IPS DF 6.9 (cell line): ENCODE measurements around the gene NUP54.

Experiments used
- DNase-seq: peaks from one replicate; pipeline ENCODE4 v3.0.0-alpha.2; 2013; ENCODE audit warnings: low read depth, low spot score
- H3K27ac ChIP-seq: one replicate; pipeline ENCODE4 v1.5.1; 2013; ENCODE audit warnings: low read length, control low read depth
- H3K27me3 ChIP-seq: 2 replicates; pipeline ENCODE4 v1.6.1; 2013; ENCODE audit warnings: mild to moderate bottlenecking, low read length; ENCODE audit not compliant: control insufficient read depth, insufficient read depth
- H3K36me3 ChIP-seq: 2 replicates; pipeline ENCODE4 v1.6.1; 2013; ENCODE audit warnings: low read length; ENCODE audit not compliant: control insufficient read depth, insufficient read depth
- H3K4me1 ChIP-seq: 2 replicates; pipeline ENCODE4 v1.6.1; 2013; ENCODE audit warnings: low read length; ENCODE audit not compliant: control insufficient read depth, insufficient read depth
- H3K4me3 ChIP-seq: 2 replicates; pipeline ENCODE4 v1.5.1; 2013; ENCODE audit warnings: mild to moderate bottlenecking, low read length
- H3K9me3 ChIP-seq: 2 replicates; pipeline ENCODE4 v1.6.1; 2013; ENCODE audit warnings: low read length, inconsistent platforms; ENCODE audit not compliant: control insufficient read depth, insufficient read depth
- WGBS: extraction: QIAGEN DNeasy Blood & Tissue Kit; methylation state at CpG from one replicate; pipeline ENCODE4 v1.1.7; 2013; ENCODE audit warnings: mixed read lengths, missing lambda C conversion rate; ENCODE audit not compliant: insufficient read length, insufficient coverage; 5-methylcytosine and 5-hydroxymethylcytosine counted together

The NUP54 gene

GRCh38 chr4:76074468-76074867 is 73.7 kb downstream of the NUP54 start, which contains the start of gene ART3:
Gene ART3, plus strand, starts transcription at chr4:76074709. Its CDS starts 1,181 bp downstream, at chr4:76075890.
- Histone ChIP-seq H3K27me3 (no peaks in the 10 kb centered on the region), H3K4me3 (no peak within 1 kb of the TSS), H3K9me3 (no peaks in the 10 kb centered on the region), H3K27ac (no peak within 1 kb of the TSS), H3K36me3 (no peaks in the 10 kb centered on the region), H3K4me1 (peaks cover 1% of the 10 kb centered on the region; the same call in 1 of the 2 replicates)
- no CpG with 5 or more reads among the region's 1 CpG for WGBS
- no peak for DNase-seq

DNA sequence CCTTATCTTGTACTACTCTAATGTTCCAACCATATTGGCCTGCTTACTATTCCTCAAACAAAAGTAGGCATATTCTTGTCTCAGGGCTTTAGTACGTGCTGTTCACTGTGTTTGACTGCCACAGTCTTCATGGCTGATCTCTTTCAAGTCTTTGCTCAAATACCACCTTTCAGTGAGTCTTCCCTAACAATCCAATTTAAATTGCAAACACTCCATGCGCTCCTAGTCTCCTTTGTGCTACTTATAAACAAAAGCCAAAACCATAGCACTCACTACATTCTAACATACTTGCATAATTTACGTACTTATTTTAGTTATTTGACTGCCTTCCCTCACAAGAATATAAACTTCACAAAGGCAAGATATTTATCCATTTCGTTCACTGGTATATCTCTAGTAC is 75.4 kb downstream of the NUP54 start:
- Histone ChIP-seq H3K4me3 (no peak overlapping the region), H3K36me3 (no peaks in the 10 kb centered on the region), H3K4me1 (peaks cover 1% of the 10 kb centered on the region; the same call in 1 of the 2 replicates)

GRCh38 chr4:76067652-76068286 is 80.4 kb downstream of the NUP54 start:
- DNase-seq, result no peak
- no peaks in the 10 kb centered on the region for H3K27me3 ChIP-seq
- no peak overlapping the region for H3K27ac ChIP-seq
- no peaks in the 10 kb centered on the region for H3K9me3 ChIP-seq
- H3K4me3 ChIP-seq, result no peak overlapping the region
- no CpG with 5 or more reads among the region's 2 CpGs for WGBS
- H3K4me1 ChIP-seq, result no peaks in the 10 kb centered on the region; the same call in 1 of the 2 replicates
- H3K36me3 ChIP-seq, result no peaks in the 10 kb centered on the region

More for the DNA sequence above, 75.4 kb downstream of the NUP54 start:
- H3K27ac ChIP-seq, result no peak overlapping the region
- no peaks in the 10 kb centered on the region for H3K9me3 ChIP-seq
- WGBS, result no CpG with 5 or more reads among the region's 4 CpGs
- no peak for DNase-seq
- H3K27me3 ChIP-seq, result no peaks in the 10 kb centered on the region

DNA sequence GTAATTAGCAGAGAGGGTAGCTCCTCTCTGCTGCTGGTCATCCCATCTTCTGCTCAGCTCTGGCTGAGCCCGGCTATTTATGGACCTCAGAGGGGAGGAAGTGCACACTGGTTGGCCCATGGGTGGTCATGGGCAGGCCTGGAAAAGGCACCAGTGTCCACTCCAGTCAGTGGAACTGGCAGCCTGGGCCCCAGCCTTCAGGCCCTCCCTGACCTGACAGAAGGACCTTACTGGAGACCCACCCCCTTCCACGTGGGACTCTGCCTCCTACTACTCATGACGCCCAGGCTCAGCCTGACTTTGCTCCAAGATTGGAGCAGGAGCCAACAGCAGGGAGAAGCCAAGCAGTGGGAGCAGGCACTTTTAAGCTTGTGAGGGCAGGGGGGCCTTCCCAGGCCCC is 81.7 kb downstream of the NUP54 start:
- no peak for DNase-seq
- Histone ChIP-seq H3K4me3 (no peak overlapping the region), H3K27me3 (no peaks in the 10 kb centered on the region), H3K27ac (no peak overlapping the region), H3K36me3 (no peaks in the 10 kb centered on the region), H3K4me1 (no peaks in the 10 kb centered on the region), H3K9me3 (no peaks in the 10 kb centered on the region)
- no CpG with 5 or more reads among the region's 3 CpGs for WGBS
